ENCODE results near the gene SUCNR1.
"Not testable (repeated sequence)": the region's sequence is repeated elsewhere in the genome, so short reads cannot be mapped to it uniquely, and the experiment has no call there.

SUCNR1 gene

DNA sequence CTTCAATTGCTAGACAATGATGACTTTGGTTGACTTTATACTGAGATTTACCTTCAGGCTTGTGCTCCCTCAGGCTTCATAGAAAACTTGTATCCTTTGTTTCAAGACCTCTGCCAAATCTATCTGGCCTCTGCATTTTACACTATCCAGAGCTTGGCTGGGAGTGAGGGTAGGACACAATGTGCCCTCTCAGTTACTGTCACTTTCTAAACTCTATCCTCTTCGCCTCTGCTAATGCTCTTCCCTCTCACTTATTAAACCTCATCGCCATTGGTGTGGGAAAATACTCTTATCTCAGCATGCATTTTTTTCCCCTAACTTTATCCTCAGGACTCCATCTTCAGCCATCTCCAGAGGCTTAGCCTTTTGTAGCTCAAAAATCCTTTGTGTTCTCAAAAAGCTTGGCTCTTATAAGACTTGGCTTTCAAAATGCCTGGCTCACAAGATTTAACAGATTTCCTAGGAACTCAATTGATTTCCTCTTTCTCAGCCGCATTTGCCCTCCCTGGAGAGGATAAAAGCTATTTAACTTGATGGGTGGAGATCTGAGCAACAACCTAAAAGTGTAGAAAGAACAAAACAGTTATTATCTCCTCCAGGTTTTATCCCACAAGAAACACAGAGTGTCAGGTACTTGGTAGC lies 28.3 kb downstream of the SUCNR1 start:
- no peak for DNase-seq

GRCh38 chr3:151903501-151903991 lies 30.1 kb downstream of the SUCNR1 start:
- no peak for DNase-seq

DNA sequence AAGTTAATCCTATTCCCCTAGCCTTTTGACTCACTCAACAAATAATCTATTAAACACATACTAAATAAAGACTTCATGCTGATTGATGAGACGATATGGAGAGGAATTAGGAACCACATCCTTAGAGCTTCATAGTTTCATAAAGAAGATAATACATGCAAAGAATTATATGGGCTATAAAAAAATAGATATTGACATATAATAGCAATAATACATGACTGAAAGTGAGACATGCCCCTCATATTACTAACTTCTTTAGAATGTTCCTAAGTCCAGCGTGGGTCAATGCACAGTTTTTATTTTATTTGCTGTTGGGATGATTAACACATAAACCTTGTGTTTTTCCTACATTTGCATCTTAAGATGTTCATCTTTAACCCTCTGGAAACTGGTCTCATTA lies 32.2 kb downstream of the SUCNR1 start:
- DNase-seq: no peak

DNA sequence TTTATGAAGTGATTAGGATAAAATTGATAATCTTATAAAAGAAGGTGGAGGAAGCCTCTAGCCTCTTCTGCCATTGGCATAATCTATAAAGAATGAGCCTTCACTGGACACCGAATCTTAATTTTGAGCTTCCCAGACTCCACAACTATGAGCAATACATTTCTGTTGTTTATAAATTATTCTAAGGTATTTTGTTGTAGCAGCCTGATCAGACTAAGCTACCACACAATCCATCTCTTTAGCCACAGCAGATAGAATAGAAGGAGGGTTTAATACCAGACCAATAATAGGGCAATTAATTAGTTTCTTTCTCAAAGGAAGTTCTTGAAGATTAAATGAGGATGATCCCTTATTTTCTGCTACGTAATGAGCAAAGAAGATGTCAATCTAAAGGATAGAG lies 33.3 kb downstream of the SUCNR1 start:
- no peak for DNase-seq

GRCh38 chr3:151908399-151908798 lies 35.0 kb downstream of the SUCNR1 start:
- DNase-seq: no peak

DNA sequence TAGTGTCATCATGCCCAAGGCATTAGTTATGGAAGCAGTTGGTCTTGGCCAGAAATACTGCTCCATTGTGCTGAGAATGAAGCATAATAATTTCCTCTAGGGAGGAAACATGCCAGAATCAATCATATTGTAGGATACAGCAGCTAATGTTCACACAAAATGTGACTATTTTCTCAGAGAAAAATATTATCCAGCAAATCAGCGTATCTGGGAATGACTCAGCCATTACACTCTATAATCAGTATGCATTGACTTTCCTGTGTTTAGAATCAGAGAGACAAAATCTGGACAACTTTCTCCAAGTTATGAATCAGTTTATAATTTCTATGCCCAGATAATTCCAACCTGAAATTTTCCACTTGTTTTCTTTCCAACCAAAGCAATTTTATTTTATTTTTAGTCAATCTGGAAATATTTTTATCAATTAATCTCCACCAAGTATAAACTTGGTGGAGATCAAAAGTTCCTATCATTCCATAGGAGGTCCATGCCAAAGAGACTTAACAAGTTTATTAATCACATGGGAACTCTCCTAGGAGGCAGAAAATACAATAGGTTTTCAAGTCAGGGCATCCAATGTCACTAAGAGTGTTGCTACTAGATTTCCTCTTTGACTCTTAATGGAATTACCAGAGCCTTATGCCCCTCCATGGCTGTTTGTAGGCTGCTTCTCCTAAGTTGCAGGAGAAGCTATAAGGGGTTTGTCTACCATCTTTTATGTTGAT lies 36.4 kb downstream of the SUCNR1 start:
- no peak for DNase-seq

GRCh38 chr3:151911462-151911861 lies 38.0 kb downstream of the SUCNR1 start:
- DNase-seq: no peak

DNA sequence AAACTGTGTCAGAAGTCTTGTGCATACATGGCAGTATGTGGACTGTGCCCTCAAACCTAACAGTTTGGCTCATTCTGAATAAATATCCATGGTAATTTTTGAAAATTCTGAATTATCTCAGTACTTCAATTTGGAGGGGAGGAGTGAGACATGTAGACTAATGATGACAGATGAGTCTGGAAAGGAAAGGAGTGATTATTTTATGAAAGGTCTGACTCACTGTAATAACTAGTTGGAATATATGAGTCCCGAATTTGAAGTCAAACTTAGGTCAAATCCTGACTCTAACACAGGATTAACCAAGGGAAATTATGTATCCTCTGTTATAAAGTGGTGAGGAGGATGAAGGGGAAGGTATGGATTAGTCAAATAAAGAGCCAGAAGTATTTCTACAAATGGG lies 38.6 kb downstream of the SUCNR1 start:
- DNase-seq: no peak

DNA sequence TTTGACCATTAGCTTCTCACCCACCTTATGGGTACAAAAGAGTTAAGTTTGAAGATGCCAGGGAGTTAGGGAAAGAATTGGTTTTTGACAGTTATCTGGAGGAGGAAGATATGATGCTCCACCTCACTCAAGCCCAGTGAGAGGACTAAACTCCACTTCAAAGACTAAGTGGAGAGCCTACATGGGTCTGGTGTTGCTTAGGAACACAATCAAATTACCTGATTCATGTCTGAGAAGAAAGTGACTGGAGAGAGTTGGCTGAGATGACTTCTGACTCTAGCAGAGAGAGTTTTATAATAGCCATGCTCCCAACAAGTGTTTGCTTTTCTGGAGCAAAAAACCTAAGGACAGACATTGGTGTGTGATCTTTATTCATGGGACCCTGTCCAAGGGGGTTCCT lies 43.3 kb downstream of the SUCNR1 start:
- DNase-seq: no peak

DNA sequence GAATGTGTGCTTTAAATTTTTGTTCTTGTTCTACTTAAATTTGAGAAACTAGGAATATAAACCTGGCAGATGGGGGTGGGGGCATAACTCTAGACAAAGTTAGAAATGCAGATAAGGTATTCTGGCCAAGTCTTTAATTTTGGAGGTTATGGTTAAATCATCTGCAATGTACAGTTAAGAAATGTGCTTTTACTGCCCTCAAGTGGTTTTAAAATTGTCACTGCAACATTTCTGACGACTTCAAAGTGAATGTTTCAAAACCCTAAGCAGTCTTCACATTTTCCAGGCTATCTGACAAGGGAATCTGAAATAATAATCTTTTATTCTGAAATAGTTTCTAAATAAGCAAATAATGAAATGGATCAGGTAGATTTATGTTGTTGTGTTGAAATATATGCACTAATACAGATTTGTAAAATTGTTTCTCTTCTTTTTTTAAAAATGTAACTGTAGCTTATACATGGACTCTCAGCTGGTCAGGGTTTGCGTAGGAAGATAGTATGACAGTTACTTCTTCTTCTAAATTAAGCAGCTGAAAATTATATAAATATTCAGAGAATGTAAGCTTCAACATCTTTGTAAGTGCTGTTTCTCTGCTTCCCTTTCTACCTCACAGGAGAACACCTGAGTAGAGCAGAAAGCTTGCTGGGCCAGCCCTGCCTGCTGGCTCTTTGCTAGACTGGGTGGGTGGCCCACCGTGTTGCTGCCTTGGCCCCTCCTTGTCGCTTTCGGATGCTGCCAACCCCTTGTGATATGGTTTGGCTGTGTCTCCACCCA lies 45.0 kb downstream of the SUCNR1 start:
- no peak for DNase-seq

GRCh38 chr3:151919030-151919328 lies 45.5 kb downstream of the SUCNR1 start:
- no peak for DNase-seq

GRCh38 chr3:151919446-151919845 lies 46.0 kb downstream of the SUCNR1 start:
- DNase-seq: no peak

DNA sequence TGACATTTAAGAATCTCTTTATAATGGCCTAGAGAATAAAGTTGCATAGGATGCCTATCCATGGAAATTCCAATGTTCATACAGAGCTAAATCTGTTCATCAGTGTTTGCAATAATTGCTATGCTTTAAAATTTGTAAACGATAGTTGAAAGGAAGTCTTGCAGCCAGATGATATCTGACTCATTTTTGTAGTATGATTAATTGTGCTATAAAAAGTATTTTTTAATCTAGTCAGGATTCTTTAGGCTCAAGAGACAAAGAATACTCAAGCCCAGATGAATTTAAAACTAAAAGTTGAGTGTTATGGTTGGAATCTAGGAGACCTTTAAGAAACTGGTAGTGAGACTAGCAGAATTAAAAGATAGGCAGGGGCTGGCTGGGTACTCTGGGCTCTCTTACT lies 50.5 kb downstream of the SUCNR1 start:
- DNase-seq: no peak

- DNase-seq: no peak
Observed at GRCh38 chr3:151924753-151925152, 51.3 kb downstream of the SUCNR1 start.

DNA sequence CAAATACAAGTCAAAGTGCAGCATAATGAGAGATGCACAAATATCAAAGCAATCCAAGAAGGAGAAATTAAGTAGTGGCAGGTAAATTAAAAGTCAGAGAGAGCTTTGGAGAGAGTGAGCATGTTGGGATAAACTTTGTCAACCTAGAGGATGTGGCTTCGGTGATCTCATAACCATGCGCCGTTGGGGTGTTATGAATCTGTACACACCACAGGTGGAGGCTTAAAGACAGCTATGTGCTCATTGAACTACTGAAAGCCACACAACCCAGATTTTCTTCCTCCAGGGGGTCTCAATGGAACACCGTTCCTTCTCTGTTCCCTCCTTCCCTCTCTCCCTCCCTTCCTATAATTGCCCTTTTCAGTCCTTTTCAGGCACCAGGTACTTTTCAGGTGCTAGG lies 52.0 kb downstream of the SUCNR1 start:
- no peak for DNase-seq

GRCh38 chr3:151925876-151926275 lies 52.4 kb downstream of the SUCNR1 start:
- no peak for DNase-seq

- no peak for DNase-seq
Observed at GRCh38 chr3:151926956-151927355, 53.5 kb downstream of the SUCNR1 start.

GRCh38 chr3:151927915-151928525 lies 54.6 kb downstream of the SUCNR1 start:
- not testable (repeated sequence) for DNase-seq

- no peak for DNase-seq
Observed at GRCh38 chr3:151931171-151931570, 57.7 kb downstream of the SUCNR1 start.

DNA sequence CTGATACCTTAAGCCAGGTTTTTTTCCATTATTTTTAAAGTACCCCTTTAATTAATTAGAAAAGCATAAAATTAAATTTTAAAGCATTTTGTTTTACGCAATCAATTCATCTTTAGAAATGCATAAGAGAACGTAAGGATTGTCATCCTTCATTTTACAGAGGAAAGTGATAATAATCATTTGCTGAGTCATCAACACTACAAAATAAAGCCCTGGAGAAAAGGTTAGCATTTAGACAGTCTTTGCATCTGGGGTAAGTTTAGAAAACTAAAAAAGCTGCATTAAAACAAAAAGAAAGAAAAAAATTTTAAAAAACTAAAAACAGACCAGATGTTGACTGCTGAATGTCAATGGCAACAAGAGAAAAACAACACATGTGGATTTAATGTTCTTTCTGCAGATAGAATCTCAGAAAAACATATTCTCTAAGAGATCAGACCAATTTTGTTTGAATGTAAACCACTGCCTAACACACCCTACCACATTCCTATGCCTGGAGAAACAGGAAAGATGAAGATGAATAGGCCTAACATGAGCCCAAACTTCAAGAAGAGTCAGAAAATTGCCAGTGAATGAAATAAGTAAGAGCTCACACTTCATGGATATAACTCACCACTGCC lies 59.9 kb downstream of the SUCNR1 start:
- no peak for DNase-seq
